ENCODE measurements around the gene MAP3K12.
"Not testable (repeated sequence)": the region's sequence is repeated elsewhere in the genome, so short reads cannot be mapped to it uniquely, and the experiment has no call there.

Gene MAP3K12

GRCh38 chr12:53489242-53489864, 9.9 kb downstream of the MAP3K12 start:
- no peak for DNase-seq (ENCODE audit: low spot score)

- no peak for DNase-seq (ENCODE audit: low spot score)
These were observed 12.3 kb downstream of the MAP3K12 start for GRCh38 chr12:53486736-53487487.

- no peak for DNase-seq (ENCODE audit: low spot score)
These were observed 13.1 kb downstream of the MAP3K12 start for GRCh38 chr12:53485955-53486735.

DNA sequence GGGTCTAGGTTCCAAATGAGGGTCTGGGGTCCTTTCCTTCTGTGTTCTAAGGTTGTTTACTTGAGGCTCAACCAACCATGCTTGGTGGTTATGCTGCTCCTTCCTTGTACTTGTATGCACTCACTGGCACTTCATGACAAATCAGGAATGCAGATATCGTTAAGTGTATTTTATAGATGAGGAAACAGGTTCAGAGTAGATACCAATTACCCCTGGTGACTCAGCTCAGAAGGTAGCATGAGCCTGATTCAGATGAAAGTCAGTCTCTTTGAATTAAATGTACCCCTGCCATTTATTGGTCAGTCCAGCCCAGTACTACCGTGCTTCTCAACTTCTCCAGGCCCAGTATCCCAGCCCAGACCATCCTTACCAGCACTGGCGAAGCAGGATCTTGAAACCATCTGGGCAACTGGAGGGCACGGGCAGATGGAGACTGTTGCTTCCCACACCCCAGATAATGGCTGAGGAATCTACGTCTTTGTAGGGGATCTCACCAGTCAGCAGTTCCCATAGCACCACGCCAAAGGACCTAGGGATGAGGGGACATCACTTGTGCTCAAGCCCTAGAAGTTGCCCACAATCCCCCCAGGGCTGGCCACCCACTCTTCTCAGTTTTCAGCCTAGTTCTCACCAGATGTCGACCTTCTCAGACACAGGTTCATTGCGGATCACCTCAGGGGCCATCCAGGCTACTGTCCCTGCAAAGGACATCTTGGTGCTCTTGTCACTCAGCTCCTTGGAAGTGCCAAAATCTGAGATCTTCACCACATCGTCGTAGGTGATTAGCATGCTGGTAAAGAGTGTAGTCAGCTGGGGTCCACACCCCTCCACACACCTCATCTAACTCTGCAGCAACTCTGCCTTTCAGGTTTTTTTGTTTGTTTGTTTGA, 14.3 kb downstream of the MAP3K12 start:
- DNase-seq (ENCODE audit: low spot score), result no peak

DNA sequence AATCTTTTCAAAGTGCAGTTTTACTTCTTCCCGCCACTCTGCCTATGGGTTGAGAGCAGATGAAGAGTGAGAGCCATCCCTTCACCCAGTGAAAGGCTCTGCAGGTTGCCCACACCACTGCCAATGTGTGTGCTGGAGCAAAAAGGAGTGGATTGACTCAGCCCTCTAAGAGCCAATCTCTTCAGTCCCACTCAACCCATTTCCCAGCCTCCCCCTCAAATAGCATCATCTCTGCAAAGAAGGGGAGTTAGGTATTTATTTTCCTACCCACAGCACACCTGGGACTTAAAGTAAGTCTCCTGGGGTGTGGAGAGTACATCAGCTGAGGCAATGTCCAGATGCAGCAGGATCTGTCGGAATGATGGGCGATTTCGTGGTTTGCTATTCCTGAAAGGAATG, 15.3 kb downstream of the MAP3K12 start:
- DNase-seq (ENCODE audit: low spot score), result no peak

DNA sequence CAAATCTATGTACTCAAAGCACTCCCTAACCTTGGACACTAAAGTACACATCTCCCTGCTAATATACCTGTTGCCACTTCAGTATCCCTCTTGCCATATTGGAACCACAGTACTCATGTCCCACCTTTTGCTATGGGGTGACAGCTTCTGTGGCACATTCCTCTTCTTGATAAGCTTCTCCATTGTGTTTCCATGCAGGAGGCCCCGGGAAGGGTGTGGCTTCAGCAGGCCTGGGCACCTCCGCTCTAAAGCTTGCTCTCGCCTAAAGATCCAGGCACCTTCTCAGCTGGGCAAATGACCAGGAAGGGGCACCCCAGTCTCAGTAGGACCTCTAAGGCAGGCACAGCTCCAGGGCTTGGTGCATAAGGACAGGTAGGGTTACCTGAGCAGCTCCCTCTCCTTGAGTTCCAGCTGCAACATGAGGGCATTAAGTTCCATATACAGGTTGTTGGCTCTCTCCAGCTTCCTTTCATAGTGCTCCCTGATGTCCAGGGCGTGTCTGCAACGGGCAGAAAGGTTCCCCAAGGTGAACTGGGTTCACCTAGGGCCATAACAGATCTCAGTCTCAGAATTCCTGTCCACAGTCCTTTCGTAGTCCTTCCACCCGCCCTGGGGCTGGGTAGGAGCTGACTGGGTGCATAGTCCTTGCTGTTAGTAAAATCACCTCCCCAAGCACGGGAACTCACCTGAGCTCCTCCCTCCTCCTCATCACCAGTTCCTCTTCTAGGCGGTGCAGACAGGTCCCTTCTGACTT, 15.9 kb downstream of the MAP3K12 start:
- no peak for DNase-seq (ENCODE audit: low spot score)

DNA sequence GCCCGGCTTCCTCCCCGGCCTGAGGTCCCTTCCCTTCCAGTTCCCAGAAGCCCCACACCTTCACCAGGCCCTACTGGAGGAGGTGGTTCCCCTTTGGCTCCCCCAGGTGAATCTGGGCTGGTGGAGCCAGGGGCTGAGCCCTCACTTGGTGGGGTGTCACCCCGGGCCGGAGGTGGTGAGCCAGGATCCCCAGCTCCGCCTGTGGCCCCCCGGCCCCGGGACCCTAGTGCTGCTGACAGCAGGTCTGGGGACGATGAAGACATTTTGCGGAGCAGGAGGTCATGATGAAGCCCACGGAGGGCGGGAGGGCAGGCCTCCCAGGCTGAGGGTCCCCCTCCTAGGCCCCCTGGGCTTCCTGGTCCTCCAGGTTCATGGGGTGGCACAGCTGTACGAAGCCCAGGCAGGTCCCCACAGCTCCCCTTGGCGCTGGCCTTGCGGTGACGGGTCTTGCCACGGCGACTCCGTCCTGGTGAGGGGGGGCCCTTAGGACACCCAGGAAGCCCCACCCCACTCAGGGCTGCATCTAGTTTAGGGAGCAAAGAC, 16.6 kb downstream of the MAP3K12 start:
- DNase-seq (ENCODE audit: low spot score), result no peak

GRCh38 chr12:53481939-53482586, 17.2 kb downstream of the MAP3K12 start:
- DNase-seq (ENCODE audit: low spot score), result no peak

DNA sequence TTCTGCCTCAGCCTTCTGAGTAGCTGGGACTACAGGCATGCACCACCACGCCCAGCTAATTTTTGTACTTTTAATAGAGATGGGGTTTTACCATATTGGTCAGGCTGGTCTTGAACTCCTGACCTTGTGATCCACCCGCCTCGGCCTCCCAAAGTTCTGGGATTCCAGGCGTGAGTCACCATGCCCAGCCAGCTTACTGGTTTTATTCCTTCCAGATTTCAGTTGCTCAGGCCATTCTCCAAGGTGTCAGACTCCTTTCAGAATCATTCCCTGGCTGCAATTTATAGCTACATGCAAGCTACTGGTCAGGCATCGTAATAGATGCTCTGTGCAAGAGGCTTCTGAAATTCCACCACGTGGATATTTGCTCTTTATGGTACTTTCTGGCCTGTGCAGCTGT, 17.8 kb downstream of the MAP3K12 start:
- DNase-seq (ENCODE audit: low spot score), result not testable (repeated sequence)

- DNase-seq (ENCODE audit: low spot score), result no peak
These were observed 18.5 kb downstream of the MAP3K12 start for GRCh38 chr12:53480491-53481442.

DNA sequence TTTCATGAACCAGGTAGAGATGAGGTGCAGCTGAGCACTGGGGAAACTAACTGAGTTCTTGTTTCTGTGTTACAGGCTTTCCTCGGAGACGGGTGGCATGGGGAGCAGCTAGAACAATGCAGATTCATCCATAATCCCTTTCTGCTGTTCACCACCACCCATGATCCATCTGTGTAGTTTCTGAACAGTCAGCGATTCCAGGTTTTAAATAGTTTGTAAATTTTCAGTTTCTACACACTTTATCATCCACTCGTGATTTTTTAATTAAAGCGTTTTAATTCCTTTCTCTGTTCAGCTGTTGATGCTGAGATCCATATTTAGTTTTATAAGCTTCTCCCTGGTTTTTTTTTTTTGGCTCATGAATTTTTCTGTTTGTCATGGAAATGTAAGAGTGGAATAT, 19.9 kb downstream of the MAP3K12 start:
- DNase-seq (ENCODE audit: low spot score), result no peak

DNA sequence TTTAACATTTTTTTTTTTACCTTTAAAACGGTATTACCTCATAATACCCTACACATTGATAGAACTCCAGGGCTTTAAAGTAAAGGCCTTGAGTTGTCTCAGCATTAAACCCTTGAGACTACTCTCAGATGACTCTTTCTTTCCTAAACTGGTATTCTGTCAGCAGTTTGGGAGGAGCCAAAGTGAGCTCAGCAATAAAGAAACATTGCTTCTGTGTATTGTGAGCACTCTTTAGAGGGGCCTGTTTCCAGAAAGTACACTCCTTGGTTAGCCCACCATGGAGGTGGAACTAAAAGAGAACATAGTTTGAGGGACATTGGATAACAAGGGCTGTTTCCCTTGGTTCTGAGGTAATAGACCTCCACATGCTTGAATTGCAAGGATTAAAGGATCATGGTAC, 20.4 kb downstream of the MAP3K12 start:
- DNase-seq (ENCODE audit: low spot score), result no peak

DNA sequence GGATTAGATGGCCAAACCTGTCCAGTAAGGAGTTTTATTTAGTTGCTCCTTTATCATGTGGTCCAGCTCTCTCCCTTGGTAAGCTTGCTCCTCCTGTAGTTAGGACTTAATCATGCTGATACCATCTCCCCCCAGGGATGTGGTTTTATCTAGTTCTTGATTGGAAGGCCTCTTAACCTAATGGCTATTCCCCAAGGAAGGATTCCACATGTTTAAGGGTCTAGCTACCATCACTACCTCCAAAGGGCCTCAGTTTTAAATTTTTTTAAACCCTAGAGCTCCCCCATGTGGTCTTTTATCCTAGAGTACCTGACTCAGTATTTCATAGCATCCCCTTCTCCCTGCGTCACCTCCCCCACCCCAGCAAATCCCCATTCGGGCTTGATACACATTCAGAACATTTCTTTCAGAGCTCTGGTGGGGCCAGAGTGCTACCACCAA, 22.5 kb downstream of the MAP3K12 start:
- DNase-seq (ENCODE audit: low spot score), result no peak

DNA sequence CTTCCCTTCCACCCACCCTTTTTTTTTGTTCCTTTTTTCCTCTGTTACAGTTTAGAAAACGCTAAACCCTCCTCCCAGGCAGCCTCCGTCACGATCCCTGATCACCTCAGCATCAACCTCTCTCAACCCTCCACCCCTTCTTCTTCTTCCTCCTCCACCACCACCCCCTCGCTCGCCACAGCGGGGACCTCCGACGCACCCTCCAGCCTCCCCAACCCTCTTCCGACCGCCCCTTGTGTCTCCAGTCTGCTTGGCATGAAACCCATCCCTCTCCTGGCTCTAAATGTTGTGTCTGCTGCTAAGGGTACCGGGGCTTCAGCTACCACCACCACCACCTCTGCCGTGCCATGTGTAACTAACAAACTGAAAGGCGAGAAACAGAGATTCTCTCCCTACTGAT, 24.4 kb downstream of the MAP3K12 start:
- DNase-seq (ENCODE audit: low spot score), result no peak

- no peak for DNase-seq (ENCODE audit: low spot score)
These were observed 25.2 kb downstream of the MAP3K12 start for GRCh38 chr12:53474077-53474476.

- DNase-seq (ENCODE audit: low spot score), result no peak
These were observed 27.1 kb downstream of the MAP3K12 start for GRCh38 chr12:53472056-53472582.

GRCh38 chr12:53468282-53468681, 31.0 kb downstream of the MAP3K12 start:
- DNase-seq (ENCODE audit: low spot score), result no peak

DNA sequence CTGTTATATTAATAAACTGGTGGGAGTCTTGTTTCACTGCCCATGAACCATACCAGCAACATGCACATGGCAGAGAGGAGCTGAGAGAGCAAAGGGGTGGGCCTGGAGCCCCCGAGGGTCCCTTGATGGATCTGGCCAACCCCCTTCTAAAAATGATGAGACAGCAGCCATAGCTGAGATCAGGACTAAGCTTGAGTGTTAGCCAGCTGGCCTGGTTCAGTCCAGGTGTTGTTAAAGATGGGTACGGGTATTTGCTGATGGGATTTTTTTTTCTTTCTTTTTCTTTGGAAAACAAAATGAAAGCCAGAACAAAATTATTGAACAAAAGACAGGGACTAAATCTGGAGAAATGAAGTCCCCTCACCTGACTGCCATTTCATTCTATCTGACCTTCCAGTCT, 31.4 kb downstream of the MAP3K12 start:
- no peak for DNase-seq (ENCODE audit: low spot score)

GRCh38 chr12:53467082-53467481, 32.2 kb downstream of the MAP3K12 start:
- no peak for DNase-seq (ENCODE audit: low spot score)

All from COLO829 (cell line).